Measurements from ENCODE around the gene CASQ1. TPM values are rescaled to one million over a fixed set of nuclear protein-coding genes. Genes with fewer than 3 reads are reported as not detected.

CASQ1 gene
- polyA plus RNA-seq, 3 donors: 0.13 to 0.35 TPM; not detected in 1

- H3K27ac ChIP-seq (ENCODE audit: low read depth, low read length): no peak overlapping the region
- 87 to 90% (median 88%) methylated on average over 9 of the region's 9 CpGs for WGBS, 3 donors
These were observed 3.7 kb downstream of the CASQ1 start for GRCh38 chr1:160193832-160194736.

- H3K27ac ChIP-seq (ENCODE audit: low read depth, low read length): no peak overlapping the region
- 64 to 76% (median 75%) methylated on average over 2 of the region's 2 CpGs for WGBS, 3 donors
These were observed 4.3 kb downstream of the CASQ1 start for GRCh38 chr1:160194737-160195059.

DNA sequence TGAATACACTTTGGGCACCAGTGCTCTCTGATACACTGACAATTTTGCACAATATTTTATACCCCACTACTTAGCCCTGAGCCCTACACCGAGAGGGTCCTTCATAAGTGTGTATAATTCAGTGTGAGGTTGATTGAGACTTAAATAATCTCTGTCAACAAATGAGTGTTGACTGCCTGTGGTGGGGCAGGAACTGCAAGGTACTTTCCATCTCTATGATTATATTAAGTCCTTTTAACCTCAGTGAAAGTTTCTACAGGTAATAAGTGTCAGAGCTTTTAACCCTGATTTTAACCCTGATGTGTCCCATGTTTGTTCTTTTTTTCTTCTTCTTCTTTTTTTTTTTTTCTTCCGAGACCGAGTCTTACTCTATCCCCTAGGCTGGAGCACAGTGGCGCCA, 5.8 kb downstream of the CASQ1 start:
- WGBS, 3 donors: 75 to 94% (median 85%) methylated on average over 4 of the region's 4 CpGs
- no peak overlapping the region for H3K27ac ChIP-seq (ENCODE audit: low read depth, low read length)

DNA sequence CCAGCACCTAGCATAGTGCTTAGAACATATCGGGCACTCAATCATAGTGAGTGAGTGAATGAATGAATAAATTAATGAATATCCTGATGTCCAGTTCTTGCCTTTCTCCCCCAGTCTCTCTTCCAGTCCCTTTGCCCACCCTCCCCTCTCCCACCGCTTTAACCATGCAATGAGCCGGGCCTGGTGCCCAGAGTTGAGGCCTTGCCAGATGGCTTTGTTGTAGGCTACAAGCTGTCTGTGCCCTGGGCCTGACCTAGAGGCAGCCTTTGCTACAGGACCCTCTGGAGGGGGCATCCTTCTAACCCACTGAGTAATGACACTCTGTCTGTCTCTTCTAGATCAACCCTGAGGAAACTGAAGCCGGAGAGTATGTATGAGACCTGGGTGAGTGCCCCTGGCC, 6.9 kb downstream of the CASQ1 start:
- no peak overlapping the region for H3K27ac ChIP-seq (ENCODE audit: low read depth, low read length)
- 92 to 97% (median 93%) methylated on average over 4 of the region's 4 CpGs for WGBS, 3 donors

- 79 to 85% (median 83%) methylated on average over 4 of the region's 4 CpGs for WGBS, 3 donors
- H3K27ac ChIP-seq (ENCODE audit: low read depth, low read length): no peak overlapping the region
These were observed 10.4 kb downstream of the CASQ1 start for GRCh38 chr1:160200786-160201185.

DNA sequence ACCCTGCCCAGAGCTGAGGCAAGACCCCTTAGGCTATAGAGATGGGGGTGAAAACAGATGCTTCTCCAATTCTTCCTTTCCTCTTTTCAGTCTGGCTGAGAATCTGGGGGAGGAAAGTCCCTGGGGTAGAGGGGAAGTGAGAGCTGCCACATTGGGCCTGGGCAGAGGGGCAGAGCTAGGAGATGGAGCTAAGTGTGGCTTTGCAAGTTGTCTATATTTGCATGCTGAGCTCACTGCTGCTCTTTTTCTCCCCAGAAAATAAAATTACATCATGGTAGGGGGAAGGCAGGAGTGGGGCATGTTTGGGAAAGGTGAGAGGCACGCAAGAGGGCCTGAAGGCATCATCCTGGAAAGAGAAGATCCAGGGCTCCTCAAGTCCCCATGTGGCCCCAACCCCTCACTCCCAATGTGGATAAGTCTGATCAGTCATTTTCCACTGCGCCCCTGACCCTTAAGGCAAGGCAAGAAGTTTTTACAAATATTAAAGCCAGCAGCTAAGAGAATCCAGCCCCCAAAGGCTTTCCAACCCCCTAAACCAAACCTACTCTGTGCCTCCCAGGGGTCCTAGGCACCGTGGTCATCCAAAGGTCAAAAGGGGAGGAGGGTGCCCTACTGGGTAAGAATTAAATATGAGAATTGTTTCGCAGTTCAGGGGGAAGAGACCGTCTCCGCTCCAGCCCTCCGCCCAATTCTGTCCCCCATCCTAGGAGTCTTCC, 14.3 kb downstream of the CASQ1 start:
- 25 to 28% (median 28%) methylated on average over 7 of the region's 7 CpGs for WGBS, 3 donors

GRCh38 chr1:160205242-160206035, 15.1 kb downstream of the CASQ1 start, which contains the start of gene PEA15:
Gene PEA15 (plus strand): TSS chr1:160205384. CDS start chr1:160211545, 6,161 bp downstream.
- 0 to 1% (median 0%) methylated on average over 59 to 76 of the region's 76 CpGs for WGBS, 3 donors
- H3K27ac ChIP-seq (ENCODE audit: low read depth, low read length): peak within 1 kb of the TSS; percentile 93

More for the DNA sequence above, 14.3 kb downstream of the CASQ1 start:
- H3K27ac ChIP-seq (ENCODE audit: low read depth, low read length): no peak overlapping the region

DNA sequence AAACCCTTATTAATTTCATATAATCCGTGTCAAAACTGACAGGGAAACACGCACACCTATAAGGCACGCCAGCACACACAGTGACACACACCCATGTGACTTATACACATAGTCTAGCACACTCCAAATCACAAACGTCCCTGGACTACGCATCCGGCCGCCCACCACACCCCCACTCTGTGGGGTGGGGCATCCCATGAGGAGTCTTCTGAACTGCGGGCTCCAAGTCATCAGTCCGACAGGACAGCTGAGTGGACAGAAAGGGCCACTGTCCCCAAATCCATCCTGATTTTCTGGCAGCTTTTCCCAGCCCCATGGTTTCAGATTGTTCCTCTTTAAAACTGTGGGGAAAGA, 15.6 kb downstream of the CASQ1 start:
- 6 to 11% (median 7%) methylated on average over 9 of the region's 9 CpGs for WGBS, 3 donors
- peak overlapping the region; percentile 93 for H3K27ac ChIP-seq (ENCODE audit: low read depth, low read length)

DNA sequence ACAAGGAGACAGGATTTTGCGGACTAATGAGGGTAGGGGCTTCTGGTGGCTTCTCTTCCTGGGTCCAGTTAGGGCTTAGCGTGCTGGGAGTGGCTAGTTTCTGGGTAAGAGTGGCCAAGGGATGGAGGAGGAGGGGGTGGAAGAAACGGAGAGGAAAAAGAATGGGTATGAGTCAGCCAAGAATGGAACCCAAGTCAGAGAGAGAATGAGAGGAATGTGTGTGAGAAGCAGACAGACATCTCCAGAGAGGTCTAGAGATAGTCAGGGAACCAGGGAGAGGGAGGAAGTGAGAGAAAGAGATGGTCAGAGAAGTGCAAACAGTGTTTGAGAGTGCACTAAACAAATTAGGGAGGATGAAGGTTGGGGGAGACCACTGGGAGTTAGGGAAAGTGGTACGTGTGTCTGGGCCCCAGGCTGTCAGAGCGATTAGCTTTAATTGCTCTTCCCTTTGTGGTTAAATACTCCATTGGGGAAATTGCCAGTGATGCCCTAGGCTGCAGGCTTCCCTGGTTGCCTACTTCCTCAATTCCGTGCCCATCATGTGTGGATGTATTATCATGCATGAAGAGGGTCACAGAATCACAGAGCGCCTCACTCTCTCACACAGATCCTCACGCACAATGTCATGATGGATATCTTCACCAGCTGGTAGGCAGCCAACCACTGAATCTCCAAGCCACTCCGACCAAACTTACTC, 16.2 kb downstream of the CASQ1 start:
- WGBS, 3 donors: 50 to 75% (median 57%) methylated on average over 9 of the region's 9 CpGs
- H3K27ac ChIP-seq (ENCODE audit: low read depth, low read length): no peak overlapping the region

- 87 to 95% (median 89%) methylated on average over 4 of the region's 4 CpGs for WGBS, 3 donors
- no peak overlapping the region for H3K27ac ChIP-seq (ENCODE audit: low read depth, low read length)
These were observed 16.8 kb downstream of the CASQ1 start for GRCh38 chr1:160207118-160207650.

GRCh38 chr1:160207771-160208556, 17.6 kb downstream of the CASQ1 start:
- no peak overlapping the region for H3K27ac ChIP-seq (ENCODE audit: low read depth, low read length)
- 50 to 77% (median 51%) methylated on average over 9 of the region's 9 CpGs for WGBS, 3 donors

DNA sequence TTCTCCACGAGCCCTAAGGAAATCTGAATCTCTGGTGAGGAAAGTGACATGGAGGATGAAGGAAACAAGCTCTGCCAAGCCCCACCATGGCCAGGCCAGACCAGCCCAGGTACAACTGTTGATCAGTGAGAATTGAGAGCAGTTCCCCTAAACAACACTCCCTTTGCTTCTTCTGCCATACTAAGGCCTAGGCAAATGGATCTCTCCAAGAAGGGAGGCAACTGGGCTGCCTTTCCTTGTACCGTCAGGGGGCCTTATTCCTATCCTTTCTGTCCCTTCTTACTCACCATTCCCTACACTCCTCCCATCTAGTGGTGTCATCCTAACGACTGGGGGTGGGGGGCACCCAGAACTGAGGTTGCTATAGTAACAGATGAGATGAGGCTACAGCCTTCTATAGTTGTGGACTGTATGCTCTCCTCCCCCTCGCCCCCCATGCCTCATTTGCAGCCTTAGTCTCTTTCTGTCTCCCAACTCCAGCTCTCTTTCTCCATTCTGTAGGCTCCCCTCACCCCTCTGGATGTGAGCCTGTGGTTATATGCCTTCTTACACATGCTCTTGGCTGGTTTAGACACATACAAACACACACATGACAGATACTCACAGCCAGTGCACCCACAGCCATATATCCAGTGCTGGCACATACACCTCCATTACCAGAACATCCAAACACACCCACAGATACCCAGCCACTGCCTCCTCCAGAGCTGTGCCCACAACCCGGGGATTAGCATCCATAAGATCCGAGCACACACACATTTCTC, 18.4 kb downstream of the CASQ1 start:
- no peak overlapping the region for H3K27ac ChIP-seq (ENCODE audit: low read depth, low read length)
- 65 to 71% (median 70%) methylated on average over 6 of the region's 6 CpGs for WGBS, 3 donors

GRCh38 chr1:160209321-160210046, 19.1 kb downstream of the CASQ1 start:
- H3K27ac ChIP-seq (ENCODE audit: low read depth, low read length): no peak overlapping the region
- 45 to 62% (median 54%) methylated on average over 7 of the region's 7 CpGs for WGBS, 3 donors

- no peak overlapping the region for H3K27ac ChIP-seq (ENCODE audit: low read depth, low read length)
- 50 to 68% (median 64%) methylated on average over 5 of the region's 5 CpGs for WGBS, 3 donors
These were observed 20.2 kb downstream of the CASQ1 start for GRCh38 chr1:160210561-160210960.

GRCh38 chr1:160211046-160211790, 20.8 kb downstream of the CASQ1 start:
- WGBS, 3 donors: 81 to 85% (median 84%) methylated on average over 10 of the region's 10 CpGs
- H3K27ac ChIP-seq (ENCODE audit: low read depth, low read length): no peak overlapping the region

Measured in adipose tissue (tissue), 3 donors.